ENCODE data around the gene H3-3A. TPM values are rescaled to one million over a fixed set of nuclear protein-coding genes. Genes with fewer than 3 reads are reported as not detected.

H3-3A gene
- total RNA-seq, 4 donors from 2014 or later = 358 to 544 (median 443) TPM

DNA sequence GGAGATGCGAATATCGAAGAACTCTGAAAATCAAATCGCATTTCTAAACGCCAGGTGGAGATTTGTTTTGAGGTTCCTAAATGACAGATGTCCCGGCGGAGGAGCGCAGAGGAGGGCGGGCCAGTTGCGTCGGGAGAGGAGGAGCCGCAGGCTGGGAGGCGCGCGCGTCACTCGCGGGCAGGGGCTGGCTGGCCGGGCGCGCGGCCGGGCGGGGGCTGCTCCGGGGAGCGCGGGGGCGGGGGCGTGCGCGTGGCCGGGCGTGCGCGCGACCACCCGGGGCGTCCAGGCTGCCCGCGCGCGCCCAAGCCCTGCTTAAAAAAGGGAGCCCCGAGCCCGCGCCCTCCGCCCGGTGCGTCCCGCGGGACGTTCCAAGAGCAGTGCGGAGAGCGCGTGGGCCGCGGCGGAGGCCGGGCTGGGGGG, 47.3 kb downstream of the H3-3A start:
- H3K36me3 ChIP-seq = no peaks in the 10 kb centered on the region
- peak overlapping the region; percentile 63 to 93 (median 74) for H3K4me3 ChIP-seq
- H3K9me3 ChIP-seq = no peaks in the 10 kb centered on the region
- peak in 1 of 4 donors; percentile 65 for TF ChIP-seq POLR2A (IDR thresholded peaks at IDR 0.05)
- TF ChIP-seq, protein P1, sequence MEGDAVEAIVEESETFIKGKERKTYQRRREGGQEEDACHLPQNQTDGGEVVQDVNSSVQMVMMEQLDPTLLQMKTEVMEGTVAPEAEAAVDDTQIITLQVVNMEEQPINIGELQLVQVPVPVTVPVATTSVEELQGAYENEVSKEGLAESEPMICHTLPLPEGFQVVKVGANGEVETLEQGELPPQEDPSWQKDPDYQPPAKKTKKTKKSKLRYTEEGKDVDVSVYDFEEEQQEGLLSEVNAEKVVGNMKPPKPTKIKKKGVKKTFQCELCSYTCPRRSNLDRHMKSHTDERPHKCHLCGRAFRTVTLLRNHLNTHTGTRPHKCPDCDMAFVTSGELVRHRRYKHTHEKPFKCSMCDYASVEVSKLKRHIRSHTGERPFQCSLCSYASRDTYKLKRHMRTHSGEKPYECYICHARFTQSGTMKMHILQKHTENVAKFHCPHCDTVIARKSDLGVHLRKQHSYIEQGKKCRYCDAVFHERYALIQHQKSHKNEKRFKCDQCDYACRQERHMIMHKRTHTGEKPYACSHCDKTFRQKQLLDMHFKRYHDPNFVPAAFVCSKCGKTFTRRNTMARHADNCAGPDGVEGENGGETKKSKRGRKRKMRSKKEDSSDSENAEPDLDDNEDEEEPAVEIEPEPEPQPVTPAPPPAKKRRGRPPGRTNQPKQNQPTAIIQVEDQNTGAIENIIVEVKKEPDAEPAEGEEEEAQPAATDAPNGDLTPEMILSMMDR (IDR thresholded peaks at IDR 0.05) = peak in 4 of 6 experiments; percentile 12 to 49 (median 31)
- H3K4me1 ChIP-seq = peaks cover 13 to 50% (median 22%) of the 10 kb centered on the region in 3 donors
- WGBS, 2 donors = 5% methylated on average over 7 of the region's 57 CpGs; no CpG with 5 or more reads in 1 of the 2 donors
- H3K27me3 ChIP-seq = no peaks in the 10 kb centered on the region
- intact Hi-C loops (cut with DNase I) = loop anchor here (5.0 kb wide), 1 partner anchor 113 kb away; the partner anchor contains the start of gene SDE2
- DNase-seq = peak; percentile 60
- H3K27ac ChIP-seq = peak overlapping the region; percentile 95 to 97 (median 96)

- 0 to 2% methylated on average over 5 to 19 of the region's 73 CpGs for WGBS, 2 donors
- H3K9me3 ChIP-seq = no peaks in the 10 kb centered on the region
- H3K36me3 ChIP-seq = no peaks in the 10 kb centered on the region
- H3K4me3 ChIP-seq = peak overlapping the region; percentile 63 to 93 (median 74)
- H3K4me1 ChIP-seq = peaks cover 13 to 50% (median 22%) of the 10 kb centered on the region in 3 donors
- H3K27ac ChIP-seq = peak overlapping the region; percentile 95 to 97 (median 96)
- TF ChIP-seq, protein P1 (IDR thresholded peaks at IDR 0.05) = no peak
- TF ChIP-seq POLR2A (IDR thresholded peaks at IDR 0.05) = no peak
- DNase-seq = peak; percentile 40
- H3K27me3 ChIP-seq = no peaks in the 10 kb centered on the region
- intact Hi-C loops (cut with DNase I) = loop anchor here (5.0 kb wide), 1 partner anchor 113 kb away; the partner anchor contains the start of gene SDE2
These were observed 48.0 kb downstream of the H3-3A start for GRCh38 chr1:226110249-226111097.

DNA sequence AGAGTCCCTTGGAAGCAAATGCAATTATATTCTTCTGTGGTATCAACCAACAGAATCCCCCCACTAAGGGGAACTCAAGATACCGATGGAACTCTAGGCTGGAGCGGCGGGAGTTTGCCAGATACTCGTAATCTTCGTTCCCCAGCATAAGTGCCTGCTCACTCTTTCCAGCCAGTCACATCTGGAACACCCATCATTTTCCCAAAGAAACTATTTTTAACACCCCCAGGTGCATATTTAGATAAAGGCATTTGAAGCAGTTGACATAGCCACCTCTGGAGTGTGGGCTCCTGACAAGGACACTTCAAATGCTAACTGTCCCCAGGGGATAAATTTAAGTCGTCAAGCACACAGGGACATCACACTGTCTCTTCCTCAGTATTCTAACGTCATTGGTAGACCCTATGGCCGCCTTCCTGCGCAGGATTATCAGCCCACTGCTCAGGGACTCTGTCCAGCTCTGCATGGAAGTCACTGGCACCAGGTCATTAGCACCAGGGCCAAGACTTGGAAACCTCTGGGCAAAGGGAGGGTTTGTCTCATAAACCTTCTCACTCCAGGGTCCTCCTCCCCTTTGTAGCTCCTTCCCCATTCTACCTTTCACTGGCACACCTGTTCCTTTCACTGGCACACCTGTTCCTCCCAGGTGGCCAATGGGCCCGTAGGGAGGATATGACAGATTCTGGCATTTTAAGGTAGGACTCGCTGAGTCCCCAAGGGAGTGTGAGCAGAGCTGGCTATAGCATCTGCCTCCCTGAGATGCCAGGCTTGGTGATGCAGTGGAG, 48.8 kb downstream of the H3-3A start:
- H3K27ac ChIP-seq = peak overlapping the region; percentile 95 to 97 (median 96)
- peak overlapping the region; percentile 63 to 93 (median 74) for H3K4me3 ChIP-seq
- 51 to 59% methylated on average over 10 of the region's 11 CpGs for WGBS, 2 donors

DNA sequence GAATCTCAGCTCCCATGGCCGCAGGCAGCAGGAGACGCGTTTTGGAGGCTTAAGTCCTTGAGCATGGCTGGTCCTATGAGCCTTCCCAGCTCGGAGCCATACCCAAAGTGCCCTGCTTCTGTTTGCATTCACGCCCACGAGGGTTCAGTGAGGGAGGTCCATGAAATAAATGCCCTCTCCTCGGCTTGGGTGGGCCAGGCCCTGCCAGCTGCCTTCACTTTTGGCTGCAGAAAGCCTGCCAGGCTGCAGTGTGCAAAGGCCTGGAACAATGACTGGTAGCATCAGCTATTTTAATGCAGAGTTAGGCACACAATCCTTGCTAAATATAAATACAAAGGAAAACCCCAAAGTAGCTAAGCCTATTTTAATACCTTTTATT, 49.4 kb downstream of the H3-3A start:
- 47% methylated on average over 3 of the region's 7 CpGs; no CpG with 5 or more reads in 1 of the 2 donors for WGBS, 2 donors
- Histone ChIP-seq H3K4me1 (peaks cover 13 to 62% (median 30%) of the 10 kb centered on the region in 3 donors), H3K27me3 (no peaks in the 10 kb centered on the region), H3K9me3 (no peaks in the 10 kb centered on the region), H3K4me3 (no peak overlapping the region), H3K36me3 (no peaks in the 10 kb centered on the region), H3K27ac (peak overlapping the region in 2 of 4 donors; percentile 10 to 97)
- TF ChIP-seq POLR2A (IDR thresholded peaks at IDR 0.05) = no peak
- TF ChIP-seq, protein P1 (IDR thresholded peaks at IDR 0.05) = no peak
- intact Hi-C loops (cut with DNase I) = loop anchor here (5.0 kb wide), 1 partner anchor 115 kb away; the partner anchor contains the start of gene SDE2
- no peak for DNase-seq

More for the DNA sequence above, 48.8 kb downstream of the H3-3A start:
- Histone ChIP-seq H3K4me1 (peaks cover 13 to 58% (median 24%) of the 10 kb centered on the region in 3 donors), H3K9me3 (no peaks in the 10 kb centered on the region), H3K27me3 (no peaks in the 10 kb centered on the region), H3K36me3 (no peaks in the 10 kb centered on the region)
- TF ChIP-seq, protein P1 (IDR thresholded peaks at IDR 0.05) = no peak
- no peak for TF ChIP-seq POLR2A (IDR thresholded peaks at IDR 0.05)
- intact Hi-C loops (cut with DNase I) = loop anchor here (5.0 kb wide), 1 partner anchor 114 kb away; the partner anchor contains the start of gene SDE2
- DNase-seq = no peak
